Superior temporal gyrus (tissue), 1 donor: ENCODE results near the gene MYH3.
A peak's percentile ranks its signal among the peaks of the same experiment; 100 is the strongest.
"Not testable (repeated sequence)": the region's sequence is repeated elsewhere in the genome, so short reads cannot be mapped to it uniquely, and the experiment has no call there.

Experiments used
- DNase-seq: peaks from one replicate; pipeline ENCODE4 v3.0.0-alpha.2; 2016; ENCODE audit errors: extremely low spot score

MYH3 gene

DNA sequence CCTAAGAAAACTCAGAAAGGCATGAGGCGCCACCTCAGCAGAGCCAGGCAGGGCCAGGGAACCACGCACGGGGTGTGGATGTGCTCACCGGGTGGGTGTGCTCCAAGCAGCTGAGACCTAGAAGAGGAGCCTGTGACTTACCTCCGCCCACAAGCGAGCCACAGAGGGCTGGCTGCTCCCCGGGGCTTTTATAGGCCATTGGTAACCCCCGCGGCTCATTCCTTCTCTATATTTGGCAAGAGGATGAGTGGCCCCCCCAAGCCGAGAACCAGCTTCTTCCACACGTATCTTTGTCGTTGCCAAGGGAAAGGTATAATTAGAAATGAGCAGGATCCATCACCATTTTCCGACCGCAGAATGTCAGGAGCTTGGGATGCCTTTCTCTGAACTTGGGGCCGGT, at the start of gene MYH3:
MYH3 (minus strand) TSS at position 162 of the 400 bp plus-strand sequence. CDS start 2,245 bp downstream, outside the sequence.
- no peak for DNase-seq

DNA sequence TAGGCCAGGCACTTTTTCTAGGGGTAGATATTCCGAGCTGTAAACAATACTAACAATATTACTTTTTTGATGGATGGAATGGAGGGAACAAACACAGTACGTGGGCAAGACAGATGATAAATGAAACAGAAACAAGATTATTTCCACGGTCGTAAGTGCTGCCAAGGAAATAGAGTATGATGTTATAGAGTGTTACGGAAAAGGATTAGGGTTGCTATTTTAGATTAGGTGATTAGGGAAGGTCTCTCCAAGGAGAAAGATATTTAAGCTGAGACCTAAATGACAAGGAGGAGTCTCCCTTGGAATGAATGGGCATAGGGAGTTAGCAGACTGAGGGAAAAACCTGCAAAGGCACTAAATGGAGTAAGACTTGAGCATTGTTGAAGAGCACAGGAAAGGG, 48.6 kb upstream of the MYH3 start:
- DNase-seq, result no peak

DNA sequence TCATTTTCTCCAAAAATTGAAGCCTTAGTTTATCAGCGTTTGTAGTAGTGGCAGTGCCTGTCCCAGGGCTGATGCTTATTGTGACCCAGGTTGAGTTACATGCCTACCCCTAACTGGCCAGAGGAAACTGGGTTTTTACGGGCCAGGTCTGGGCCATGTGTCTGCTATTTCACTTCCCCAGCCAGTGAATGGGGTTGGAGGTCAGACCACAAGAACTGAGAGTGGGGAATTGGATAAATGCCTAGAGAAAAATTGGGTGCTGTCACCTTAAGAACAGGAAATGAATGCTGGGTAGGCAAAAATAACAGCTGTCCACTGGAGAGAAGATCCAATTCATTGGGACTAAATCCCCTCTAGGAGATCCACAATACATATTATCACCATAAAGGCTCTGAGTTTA, 45.5 kb upstream of the MYH3 start:
- no peak for DNase-seq

DNA sequence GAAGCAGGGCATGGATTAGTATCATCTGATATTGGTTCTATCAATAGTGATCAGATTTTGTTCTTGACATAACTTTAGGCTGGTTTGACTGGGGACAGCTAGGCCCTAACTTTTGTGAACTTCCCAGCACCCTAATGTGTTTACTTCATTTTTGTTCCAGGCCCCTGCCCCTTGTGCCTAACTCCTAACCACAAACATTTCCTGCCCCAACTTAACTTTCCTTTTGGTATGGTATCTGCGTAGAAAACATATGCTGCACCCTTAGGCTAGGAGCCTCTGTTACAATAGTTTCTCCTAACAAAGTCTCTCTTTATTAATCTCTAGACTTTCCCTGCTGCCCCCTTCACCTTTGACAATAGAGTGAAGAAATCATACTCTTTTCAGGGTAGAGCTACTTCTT, 42.7 kb upstream of the MYH3 start:
- DNase-seq, result no peak

DNA sequence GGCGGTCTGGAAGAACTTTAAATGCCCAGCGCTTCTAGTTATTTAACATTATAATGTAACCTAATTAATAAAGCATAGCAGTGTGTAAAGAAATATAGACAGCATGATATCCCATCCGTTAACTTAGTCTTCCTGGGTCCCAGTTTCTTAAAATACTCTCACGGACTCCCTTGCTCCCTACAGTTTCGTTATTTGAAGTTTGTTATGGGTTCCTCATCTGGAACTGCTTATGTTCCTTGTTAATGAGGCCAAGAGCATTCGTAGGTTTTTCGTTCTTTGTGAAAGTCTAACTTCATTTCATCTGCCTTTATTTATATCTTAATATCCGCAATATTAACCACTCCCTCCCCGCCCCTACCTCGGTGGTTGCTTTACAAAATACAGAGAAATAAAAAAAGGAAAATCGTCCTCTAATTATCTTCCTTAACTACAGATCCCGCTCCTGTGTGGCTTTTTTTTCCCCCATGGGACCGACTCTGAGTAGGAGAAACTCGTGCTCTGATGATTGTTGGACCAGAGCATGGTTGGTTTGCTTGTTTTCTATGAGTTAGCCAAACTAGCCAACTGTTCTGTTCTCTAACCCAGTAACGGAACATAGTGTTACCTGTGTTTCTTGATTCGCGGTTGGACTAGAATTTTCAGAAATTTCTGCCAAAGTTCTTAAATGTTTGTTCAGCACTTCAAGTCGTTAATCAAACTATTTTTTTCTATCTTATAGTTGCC, 41.1 kb upstream of the MYH3 start:
- DNase-seq, result no peak

DNA sequence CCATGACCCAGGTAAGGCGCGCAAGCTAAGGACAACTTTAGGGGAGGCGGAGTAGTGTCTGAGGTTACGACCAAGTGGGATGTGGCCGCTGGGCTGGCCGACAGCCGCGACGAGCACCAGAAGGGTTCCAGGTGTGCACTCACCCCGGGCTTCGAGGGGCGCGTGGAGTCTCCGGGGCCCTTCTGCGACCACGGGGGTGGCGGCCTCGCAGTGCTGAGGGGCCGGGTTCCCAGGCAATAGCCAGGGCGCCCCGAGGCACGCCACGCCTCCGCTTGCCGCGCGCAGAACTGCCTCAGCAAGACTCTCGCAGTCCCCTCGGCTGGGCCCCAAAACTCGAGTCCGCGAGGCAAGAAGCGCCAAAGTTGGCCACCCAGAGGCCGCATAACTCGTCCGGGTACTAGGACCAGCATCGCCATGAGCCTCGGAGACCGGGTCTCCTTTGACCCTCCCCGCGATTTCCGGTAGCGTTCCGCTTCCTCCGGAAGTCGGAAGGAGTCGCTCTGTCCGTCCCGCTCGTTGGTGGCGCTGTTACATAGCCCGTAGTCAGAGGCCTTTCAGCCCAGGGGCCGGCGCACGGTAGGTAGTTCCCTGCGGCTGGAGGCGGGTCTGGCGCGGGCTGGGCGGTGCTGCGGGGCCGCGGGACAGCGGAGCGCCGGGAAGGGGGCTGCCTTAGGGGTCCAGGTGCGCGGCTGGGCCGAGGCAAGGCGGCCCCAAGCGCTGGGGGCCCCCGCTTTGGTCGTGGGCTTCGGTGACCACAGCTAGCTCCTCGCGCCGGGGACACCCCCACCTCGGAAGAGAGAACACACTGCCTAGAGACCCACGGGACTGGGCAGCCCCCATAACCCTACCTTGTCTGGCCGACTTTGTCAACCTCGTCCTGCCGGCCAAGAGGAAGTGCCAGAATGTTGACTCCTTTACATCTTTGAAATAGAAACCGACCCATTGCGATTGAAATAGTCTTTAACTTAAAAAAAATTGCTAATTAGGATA, 40.3 kb upstream of the MYH3 start, which contains the start of the genes ADPRM and SCO1:
ADPRM (plus strand) TSS at position 503 of the 990 bp plus-strand sequence. CDS start 7,333 bp downstream, outside the sequence.
SCO1 (minus strand) TSS at position 442 of the 990 bp plus-strand sequence; CDS start at position 416, 26 bp downstream.
- peak; percentile 98 for DNase-seq

DNA sequence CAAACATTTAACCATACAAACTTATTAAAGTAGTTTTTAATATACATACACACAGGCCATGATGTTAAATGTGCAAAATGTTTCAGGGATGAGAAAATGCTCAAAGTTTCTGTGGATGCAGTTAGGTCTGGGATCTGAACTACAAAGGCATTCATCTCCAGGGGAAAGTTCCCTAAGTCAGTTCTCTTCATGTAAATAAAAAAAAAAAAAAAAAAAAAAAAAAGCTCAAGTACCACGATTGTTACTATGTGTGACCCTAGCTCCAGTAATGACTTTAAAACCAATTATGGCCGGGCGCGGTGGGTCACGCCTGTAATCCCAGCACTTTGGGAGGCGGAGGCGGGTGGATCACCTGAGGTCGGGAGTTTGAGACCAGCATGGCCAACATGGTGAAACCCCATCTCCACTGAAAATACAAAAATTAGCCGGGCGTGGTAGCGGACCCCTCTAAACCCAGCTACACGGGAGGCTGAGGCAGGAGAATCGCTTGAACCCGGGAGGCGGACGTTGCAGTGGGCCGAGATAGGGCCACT, 38.8 kb upstream of the MYH3 start:
- not testable (repeated sequence) for DNase-seq

DNA sequence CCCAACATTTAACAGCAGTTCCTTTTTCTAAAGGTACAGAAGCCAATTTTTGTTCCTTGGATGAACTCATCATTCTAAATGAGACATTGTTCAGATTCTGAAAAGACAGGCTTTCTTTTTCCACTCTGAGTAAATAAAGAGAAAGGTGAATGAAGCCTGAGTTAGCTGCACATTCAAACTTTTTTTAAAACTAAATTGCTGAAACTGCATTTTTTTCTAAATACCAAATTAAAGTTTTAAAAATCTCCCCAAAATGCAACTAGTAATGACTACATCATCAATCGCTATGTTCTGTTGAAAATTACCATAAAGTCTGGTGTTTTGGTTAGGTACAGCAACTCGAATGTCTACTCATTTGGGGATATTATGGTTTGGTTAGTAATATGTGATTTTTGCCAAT, 30.4 kb upstream of the MYH3 start:
- DNase-seq, result no peak

DNA sequence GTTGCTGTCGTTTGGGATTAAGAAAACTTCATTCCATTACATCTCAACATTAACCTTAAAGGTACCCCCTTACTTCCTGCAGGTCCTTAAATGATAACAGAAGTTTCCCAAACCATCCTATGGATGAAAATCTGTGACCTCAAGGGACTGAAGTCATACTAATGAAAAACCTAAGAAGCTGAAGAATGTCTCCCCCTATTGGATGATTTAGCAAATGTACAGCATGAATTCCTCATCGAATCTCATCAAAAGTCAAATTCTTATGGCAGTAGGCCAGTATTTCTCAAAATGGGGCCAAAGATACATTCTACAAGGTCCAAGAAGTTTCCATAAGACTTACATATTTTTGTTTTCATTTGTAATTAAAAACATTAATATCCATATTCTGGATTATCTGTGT, 26.7 kb upstream of the MYH3 start:
- DNase-seq, result no peak

DNA sequence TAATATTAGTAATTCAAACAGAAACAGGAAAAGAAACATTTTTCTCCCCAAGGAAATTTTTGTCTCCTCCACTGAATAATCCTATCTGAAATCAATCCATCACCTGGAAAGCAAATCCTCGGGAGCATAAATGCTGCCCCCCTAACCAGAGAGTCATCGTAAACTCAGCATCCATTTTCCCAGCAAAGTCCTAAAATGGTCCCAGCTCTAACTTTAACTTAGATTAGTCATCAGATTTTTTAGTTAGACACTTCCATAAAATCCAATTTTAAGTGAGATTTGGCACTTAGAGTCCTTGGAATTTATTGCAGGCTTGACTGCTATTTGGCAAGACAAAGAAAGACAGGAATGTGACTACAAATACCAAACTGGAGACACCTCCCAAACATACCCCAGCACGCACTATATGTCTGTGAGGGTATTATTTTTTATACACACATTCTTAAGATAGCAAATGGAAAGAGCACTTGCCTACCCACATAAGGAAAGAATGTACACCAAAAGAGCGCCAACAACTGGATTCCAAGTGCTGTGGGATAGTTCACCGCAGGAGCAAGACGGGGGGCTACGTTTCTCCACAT, 24.8 kb upstream of the MYH3 start:
- DNase-seq, result no peak

DNA sequence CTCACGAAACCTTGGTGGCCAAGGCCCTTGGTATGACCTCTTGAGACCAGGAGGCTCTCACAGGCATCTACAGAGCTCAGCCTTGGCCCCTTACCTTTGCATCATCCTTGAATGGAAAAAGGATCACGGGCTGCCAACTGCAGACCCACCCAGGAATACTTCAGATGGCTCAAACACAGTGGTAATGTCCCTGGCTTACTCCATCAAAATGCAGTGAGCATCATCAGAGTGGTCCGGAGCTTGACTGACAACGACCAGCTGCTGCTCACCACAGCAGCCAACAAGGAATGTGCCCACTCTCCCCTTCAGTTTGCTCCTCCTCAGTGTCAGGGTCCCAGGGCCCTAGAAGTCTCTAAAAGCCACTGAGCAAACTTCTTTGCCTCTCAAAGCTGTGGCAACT, 17.6 kb upstream of the MYH3 start:
- DNase-seq, result no peak

DNA sequence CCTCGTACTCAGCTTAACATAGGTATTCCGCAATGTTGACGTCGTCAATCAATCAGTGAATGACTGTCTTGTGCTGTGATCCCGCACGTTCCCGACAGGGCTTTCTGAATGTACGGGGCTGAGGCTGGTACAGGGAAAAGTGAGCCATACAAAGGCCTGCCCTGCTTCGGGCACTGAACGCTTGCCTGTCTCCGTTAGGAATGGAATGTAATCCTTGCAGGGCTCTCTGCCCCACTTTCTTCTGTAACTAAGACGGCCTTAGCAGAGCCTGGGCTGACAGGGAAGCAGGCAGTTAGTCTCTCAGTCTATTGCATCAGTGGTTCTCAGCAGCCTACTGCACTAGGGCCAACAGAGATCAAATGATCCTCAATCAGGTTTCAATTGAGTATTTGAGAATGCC, 16.2 kb upstream of the MYH3 start:
- DNase-seq, result no peak

DNA sequence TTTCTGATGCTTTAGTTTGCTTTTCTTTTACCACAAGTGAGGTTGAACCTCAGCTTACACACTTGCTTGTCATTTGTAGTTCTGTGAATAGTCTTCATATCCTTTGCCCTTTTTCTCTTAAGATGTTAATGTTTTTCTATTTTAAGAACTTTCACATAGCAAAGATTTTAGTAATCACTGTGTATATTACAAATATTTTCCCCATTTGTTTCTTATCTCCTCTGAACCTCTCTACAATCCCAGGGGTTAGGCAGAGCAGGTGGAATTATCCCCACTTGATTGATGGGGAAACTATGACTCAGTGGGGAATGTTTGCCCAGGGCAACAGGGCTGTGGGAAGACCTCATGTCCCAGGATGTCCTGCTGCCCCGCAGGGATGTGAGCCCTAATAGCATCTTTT, 11.7 kb upstream of the MYH3 start:
- DNase-seq, result no peak

DNA sequence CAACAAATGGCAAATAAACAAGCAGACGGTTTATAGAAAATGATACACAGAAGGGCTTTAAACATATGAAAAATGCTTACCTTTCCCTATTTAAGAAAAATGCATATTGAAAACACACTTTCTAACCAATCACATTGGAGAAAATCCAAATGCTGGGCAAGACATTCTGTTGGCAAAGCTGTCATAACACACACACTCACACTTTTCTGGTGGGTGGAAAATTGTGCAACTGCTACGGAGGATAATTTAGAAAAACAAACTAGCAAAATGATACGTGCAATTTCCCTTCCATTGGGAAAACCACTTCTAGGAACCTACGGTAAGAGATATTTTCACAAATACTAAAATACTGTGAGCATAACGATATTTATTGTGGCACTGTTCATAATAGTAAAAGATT, 9.8 kb upstream of the MYH3 start:
- no peak for DNase-seq

DNA sequence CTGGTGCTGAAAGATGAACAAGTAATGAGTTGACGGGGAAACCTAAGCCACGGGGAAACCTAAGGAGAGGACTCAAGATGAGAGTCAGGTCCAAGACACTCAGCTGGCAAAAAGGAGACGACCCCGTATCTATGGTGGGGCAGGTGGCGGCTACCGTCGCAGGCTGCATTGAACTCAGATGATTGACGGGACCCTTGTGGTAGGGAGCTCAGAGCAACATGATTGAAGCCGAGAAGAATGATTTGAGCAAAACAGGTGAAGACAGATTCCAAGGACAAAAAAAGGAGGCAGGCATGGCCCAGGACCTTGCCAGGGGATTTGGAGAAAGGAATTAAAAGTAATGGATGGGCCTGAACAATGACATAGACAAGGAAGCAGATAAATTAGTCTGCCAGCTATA, 7.5 kb upstream of the MYH3 start:
- no peak for DNase-seq

DNA sequence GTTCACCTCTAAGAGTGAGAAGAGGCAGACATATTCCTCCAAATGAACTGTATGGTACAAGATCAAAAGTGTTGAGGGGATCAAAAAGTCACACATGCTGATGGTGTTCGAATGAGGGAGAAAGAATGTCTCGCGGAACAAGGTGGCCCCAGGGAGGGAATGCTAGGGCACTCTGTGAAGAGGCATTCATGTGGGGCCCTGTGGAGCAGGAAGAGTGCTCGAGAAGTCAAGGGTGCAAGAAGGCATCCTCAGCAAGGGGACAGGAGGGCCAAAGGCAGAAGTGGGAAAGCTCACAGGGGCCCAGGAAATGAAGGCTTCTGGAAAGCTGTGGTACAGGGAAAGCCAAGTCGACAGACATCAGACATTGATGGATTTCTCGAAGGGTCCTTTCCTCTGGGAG, 6.1 kb upstream of the MYH3 start:
- DNase-seq, result no peak

DNA sequence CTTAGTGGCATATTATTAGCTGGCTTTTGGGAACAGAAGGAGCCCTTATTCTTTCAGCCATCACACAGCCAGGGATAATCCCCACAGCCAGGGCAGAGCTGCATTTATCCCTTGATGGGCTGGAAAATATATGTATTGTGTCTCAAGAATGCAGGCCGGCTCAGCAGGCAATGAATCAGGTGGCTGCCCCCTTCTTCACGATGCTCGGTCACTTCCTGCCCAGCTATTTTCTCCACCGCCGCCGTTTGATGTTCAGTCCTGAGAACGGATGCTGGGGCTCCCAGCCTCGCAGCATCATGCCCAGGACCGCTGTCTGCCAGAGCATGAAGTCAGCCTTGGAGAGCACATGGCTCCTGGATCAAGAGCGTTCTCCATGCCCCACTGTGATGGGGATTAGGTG, 4.3 kb upstream of the MYH3 start:
- no peak for DNase-seq

DNA sequence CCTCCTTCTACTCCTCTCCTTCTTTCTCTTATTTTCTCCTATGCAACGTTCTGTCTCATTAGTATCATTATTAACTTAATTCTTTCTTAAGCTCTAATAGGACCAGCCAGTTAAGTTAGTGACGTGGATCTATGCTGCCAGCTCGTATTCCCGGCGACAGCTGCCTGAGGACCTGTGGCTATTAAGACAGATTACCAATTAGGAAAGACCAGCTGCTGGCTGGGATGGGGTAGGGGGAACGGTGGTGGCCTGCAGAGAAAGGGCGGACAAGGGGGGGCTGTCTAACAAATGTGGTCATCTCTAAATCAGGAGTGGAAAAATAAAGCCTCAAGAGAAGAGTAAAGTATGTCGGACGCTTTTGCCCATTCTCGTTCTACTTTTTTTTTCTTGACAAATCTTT, 770 bp upstream of the MYH3 start:
- DNase-seq, result no peak

DNA sequence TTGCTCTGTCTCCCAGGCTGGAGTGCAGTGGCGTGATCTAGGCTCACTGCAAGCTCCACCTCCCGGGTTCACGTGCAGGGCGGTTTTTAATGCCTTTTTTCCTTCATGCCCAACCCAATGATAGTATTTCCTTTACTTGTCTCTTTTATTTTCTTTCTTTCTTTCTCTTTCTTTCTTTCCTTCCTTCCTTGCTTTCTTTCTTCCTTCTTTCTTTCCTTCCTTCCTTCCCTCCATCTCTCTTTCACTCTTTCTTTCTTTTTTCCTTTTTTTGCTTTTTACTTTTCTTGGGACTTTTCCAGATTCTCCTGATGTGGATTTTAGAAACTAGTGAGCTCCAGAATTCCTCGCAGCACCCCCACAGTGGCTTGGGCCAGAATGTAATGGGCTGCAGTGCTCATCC, 3.1 kb downstream of the MYH3 start:
- DNase-seq, result no peak

DNA sequence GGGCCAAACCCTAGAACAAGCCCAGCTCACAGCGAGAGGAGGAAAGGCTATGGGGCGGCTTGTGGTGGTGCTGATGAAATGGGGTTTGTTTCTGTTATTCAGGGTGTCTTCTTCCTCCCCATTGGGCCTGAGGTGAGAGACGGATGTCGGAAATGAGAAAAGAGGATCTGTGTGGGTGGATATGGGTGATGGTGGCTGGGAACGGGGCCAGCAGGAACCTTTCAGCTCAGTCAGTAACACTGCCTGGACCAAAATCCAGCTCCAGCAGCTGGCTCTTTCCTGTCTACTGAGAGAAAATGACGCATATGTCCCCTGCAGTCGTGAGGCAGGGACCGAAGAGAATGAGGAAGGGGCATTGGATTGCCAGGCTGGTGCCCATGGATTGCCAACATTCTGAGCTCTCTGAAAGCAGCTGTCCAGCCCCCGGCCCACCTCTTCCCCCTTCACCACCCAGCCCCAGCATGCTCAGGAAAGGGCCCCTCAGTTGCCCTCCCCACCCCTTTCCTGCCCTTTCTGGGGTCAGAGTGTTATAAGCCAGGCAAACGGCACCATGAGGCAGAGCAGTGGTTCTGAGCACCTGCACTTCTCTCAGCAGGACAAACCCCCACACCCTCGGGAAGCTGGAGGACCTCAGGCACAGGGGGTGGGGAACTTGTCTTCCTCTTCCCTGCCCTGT, 4.0 kb downstream of the MYH3 start:
- no peak for DNase-seq

DNA sequence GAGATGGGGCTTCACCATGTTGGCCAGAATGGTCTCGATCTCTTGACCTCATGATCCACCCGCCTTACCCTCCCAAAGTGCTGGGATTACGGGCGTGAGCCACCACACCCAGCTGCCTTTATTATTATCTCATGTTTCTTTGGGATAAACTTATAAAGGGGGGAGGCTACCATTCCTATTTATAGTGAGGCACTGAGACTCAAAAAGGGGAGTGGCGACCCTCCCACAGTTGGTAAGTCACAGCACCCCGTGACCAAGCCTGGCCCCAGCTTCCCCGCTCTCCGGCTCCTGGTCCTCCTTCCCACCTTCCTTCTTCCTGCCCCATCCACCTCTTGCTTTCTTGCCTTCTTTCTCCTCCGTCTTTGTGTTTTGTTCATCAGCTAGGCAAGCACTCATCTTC, 5.2 kb downstream of the MYH3 start:
- no peak for DNase-seq

DNA sequence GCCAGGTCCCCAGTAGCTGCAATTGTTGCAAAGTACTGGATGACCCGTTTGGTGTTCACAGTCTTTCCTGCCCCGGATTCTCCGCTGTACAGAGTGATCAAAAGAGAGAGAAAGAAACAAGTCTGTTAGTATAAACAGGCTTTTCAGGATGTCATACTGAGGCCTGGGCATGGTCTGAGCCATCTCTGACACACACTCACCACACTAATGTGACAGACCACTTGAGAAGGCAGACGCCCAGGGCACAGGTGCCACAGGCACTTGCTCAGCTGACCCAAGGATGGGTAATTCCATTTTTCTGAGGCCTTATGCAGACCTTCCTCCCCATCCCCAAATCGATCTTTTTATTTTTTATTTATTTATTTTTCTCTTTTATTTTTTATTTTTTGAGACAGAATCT, 7.5 kb downstream of the MYH3 start:
- no peak for DNase-seq
